Calu3 (cell line): ENCODE results near the gene CELSR1. TPM values are rescaled to one million over a fixed set of nuclear protein-coding genes. Genes with fewer than 3 reads are reported as not detected.
A peak's percentile ranks its signal among the peaks of the same experiment; 100 is the strongest.

Experiments
- BruUV-seq: library from RNA; stranded (reverse); fragments of 400-500 nt; replicated peaks from 2 replicates; lab custom pipeline; 2021; lab: Mats Ljungman, UMichigan
- CTCF ChIA-PET: fragments of 300-600 bp; sonication (Branson Sonifier 250); formaldehyde crosslinking; loops from one replicate; lab custom pipeline; 2022; ENCODE audit warnings: antibody characterized with exemption; lab: Charles Lee
- DNase-seq: peaks from one replicate; pipeline ENCODE4 v3.0.0; 2022
- H3K27ac Mint-ChIP-seq: one replicate; pipeline ENCODE4 v1.8.0; 2022; ENCODE audit warnings: mixed read lengths; ENCODE audit not compliant: unreplicated experiment
- H3K27me3 Mint-ChIP-seq: one replicate; pipeline ENCODE4 v1.8.0; 2022; ENCODE audit warnings: mixed read lengths; ENCODE audit not compliant: unreplicated experiment
- H3K36me3 Mint-ChIP-seq: one replicate; pipeline ENCODE4 v1.8.0; 2022; ENCODE audit warnings: mild to moderate bottlenecking, moderate library complexity, mixed read lengths; ENCODE audit not compliant: insufficient read depth, unreplicated experiment
- H3K4me1 Mint-ChIP-seq: one replicate; pipeline ENCODE4 v1.8.0; 2022; ENCODE audit warnings: mild to moderate bottlenecking, low read depth, mixed read lengths; ENCODE audit not compliant: unreplicated experiment
- H3K4me3 Mint-ChIP-seq: one replicate; pipeline ENCODE4 v1.8.0; 2022; ENCODE audit warnings: mild to moderate bottlenecking, low read depth, moderate library complexity, mixed read lengths; ENCODE audit not compliant: unreplicated experiment
- H3K9me3 Mint-ChIP-seq: one replicate; pipeline ENCODE4 v1.8.0; 2022; ENCODE audit warnings: low read depth, mixed read lengths; ENCODE audit not compliant: unreplicated experiment
- intact Hi-C: fragments of 100-400 bp; cut with micrococcal nuclease; formaldehyde crosslinking; loops from one replicate; pipeline ENCODE4 v1.10.0; 2022; ENCODE audit not compliant: unreplicated experiment
- total RNA-seq: library from RNA; stranded (reverse); gene quantifications from 2 replicates; pipeline ENCODE4 v1.2.3, GENCODE V29; 2022
- TF ChIP-seq, protein P1 (sequence below): fragments of 200-600 bp; IDR thresholded peaks from one replicate; pipeline ENCODE4 v1.8.0; 2022; ENCODE audit warnings: antibody characterized with exemption; ENCODE audit not compliant: unreplicated experiment

Gene CELSR1
- total RNA-seq, 1 experiment from 2014 or later, result 45.5 TPM

- no peaks in the 10 kb centered on the region for H3K27me3 Mint-ChIP-seq
- peaks cover 21% of the 10 kb centered on the region for H3K36me3 Mint-ChIP-seq
- CTCF ChIA-PET, result interaction anchor here (5.5 kb wide), 1 partner anchor 26 kb away, joined by 28 read pairs; no protein-coding TSS in a partner anchor
- TF ChIP-seq, protein P1, sequence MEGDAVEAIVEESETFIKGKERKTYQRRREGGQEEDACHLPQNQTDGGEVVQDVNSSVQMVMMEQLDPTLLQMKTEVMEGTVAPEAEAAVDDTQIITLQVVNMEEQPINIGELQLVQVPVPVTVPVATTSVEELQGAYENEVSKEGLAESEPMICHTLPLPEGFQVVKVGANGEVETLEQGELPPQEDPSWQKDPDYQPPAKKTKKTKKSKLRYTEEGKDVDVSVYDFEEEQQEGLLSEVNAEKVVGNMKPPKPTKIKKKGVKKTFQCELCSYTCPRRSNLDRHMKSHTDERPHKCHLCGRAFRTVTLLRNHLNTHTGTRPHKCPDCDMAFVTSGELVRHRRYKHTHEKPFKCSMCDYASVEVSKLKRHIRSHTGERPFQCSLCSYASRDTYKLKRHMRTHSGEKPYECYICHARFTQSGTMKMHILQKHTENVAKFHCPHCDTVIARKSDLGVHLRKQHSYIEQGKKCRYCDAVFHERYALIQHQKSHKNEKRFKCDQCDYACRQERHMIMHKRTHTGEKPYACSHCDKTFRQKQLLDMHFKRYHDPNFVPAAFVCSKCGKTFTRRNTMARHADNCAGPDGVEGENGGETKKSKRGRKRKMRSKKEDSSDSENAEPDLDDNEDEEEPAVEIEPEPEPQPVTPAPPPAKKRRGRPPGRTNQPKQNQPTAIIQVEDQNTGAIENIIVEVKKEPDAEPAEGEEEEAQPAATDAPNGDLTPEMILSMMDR, result no peak
- H3K27ac Mint-ChIP-seq, result no peak overlapping the region
- intact Hi-C loops, result loop anchor here (5.0 kb wide), 1 partner anchor 37 kb away; no protein-coding TSS in a partner anchor
- DNase-seq, result no peak
- H3K4me3 Mint-ChIP-seq, result no peak overlapping the region
- H3K9me3 Mint-ChIP-seq, result no peaks in the 10 kb centered on the region
- H3K4me1 Mint-ChIP-seq, result peaks cover 19% of the 10 kb centered on the region
- no TSS peak for BruUV-seq
Observed at GRCh38 chr22:46393873-46394272, 143.5 kb downstream of the CELSR1 start.

DNA sequence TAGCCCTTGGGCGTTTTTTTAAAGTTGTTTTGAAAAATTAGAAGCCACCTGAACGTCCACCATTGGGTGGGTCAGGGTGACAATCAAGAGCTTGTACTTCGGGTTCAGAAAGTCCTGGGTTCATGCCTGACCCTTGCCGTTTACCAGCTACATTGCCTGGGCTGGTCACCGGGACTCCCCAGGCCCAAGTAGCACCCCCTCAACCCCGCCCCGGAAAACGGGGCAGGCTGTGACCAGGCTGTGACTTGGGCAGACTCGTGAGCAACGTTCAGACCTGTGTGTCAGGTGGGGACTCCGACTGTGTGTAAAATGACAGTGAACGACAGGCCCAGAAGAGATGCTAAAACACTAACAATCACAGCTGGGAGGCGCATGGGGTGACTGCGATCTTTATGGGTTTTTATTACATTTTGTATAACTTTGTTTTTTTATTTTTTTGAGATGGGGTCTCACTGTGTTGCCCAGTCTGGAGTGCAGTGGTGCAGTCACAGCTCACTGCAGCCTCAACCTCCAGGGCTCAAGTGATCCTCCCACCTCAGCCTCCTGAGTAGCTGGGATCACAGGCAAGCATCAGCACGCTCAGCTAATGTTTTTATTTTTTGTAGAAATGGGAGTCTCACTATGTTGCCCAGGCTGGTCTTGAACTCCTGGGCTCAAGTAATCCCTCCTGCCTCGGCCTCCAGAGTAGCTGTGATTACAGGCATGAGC is 145.1 kb downstream of the CELSR1 start:
- no TSS peak for BruUV-seq
- Mint-ChIP-seq H3K27ac (no peak overlapping the region), H3K27me3 (no peaks in the 10 kb centered on the region), H3K4me3 (no peak overlapping the region), H3K9me3 (no peaks in the 10 kb centered on the region), H3K36me3 (peaks cover 21% of the 10 kb centered on the region), H3K4me1 (peaks cover 19% of the 10 kb centered on the region)
- CTCF ChIA-PET, result interaction anchor here (5.5 kb wide), 1 partner anchor 25 kb away, joined by 28 read pairs; no protein-coding TSS in a partner anchor
- DNase-seq, result no peak
- intact Hi-C loops, result loop anchor here (5.0 kb wide), 1 partner anchor 35 kb away; no protein-coding TSS in a partner anchor
- TF ChIP-seq, protein P1, result no peak

GRCh38 chr22:46391486-46392136 is 145.8 kb downstream of the CELSR1 start:
- H3K9me3 Mint-ChIP-seq, result no peaks in the 10 kb centered on the region
- no peaks in the 10 kb centered on the region for H3K27me3 Mint-ChIP-seq
- intact Hi-C loops, result loop anchor here (5.0 kb wide), 1 partner anchor 34 kb away; no protein-coding TSS in a partner anchor
- TF ChIP-seq, protein P1, result no peak
- H3K36me3 Mint-ChIP-seq, result peaks cover 24% of the 10 kb centered on the region
- H3K4me1 Mint-ChIP-seq, result peaks cover 19% of the 10 kb centered on the region
- H3K4me3 Mint-ChIP-seq, result peak overlapping the region; percentile 53
- no peak for DNase-seq
- BruUV-seq, result no TSS peak
- H3K27ac Mint-ChIP-seq, result peak overlapping the region; percentile 82
- CTCF ChIA-PET, result interaction anchor here (1.9 to 5.5 kb wide), 2 partner anchors 24 to 36 kb away, joined by 7 to 28 read pairs; no protein-coding TSS in a partner anchor

- Mint-ChIP-seq H3K27me3 (no peaks in the 10 kb centered on the region), H3K4me3 (peak overlapping the region; percentile 53), H3K9me3 (no peaks in the 10 kb centered on the region), H3K27ac (peak overlapping the region; percentile 82), H3K4me1 (peaks cover 19% of the 10 kb centered on the region), H3K36me3 (peaks cover 29% of the 10 kb centered on the region)
- no TSS peak for BruUV-seq
- CTCF ChIA-PET, result interaction anchor here (1.9 to 5.5 kb wide), 2 partner anchors 23 to 35 kb away, joined by 7 to 28 read pairs; no protein-coding TSS in a partner anchor
- peak; percentile 73 for DNase-seq
- TF ChIP-seq, protein P1, result peak; percentile 73
- intact Hi-C loops, result loop anchor here (1.0 to 5.0 kb wide), 2 partner anchors 23 to 33 kb away; no protein-coding TSS in a partner anchor
Observed at GRCh38 chr22:46390652-46391301, 146.6 kb downstream of the CELSR1 start.
